Medulla oblongata (tissue), 1 donor: ENCODE results near the gene MAN1A1.

ENCODE experiments used
- DNase-seq: peaks from one replicate; pipeline ENCODE4 v3.0.0-alpha.2; 2015; ENCODE audit errors: extremely low spot score

The MAN1A1 gene

GRCh38 chr6:119145111-119145510, 204.4 kb downstream of the MAN1A1 start:
- DNase-seq = no peak

- DNase-seq = no peak
These were observed 206.9 kb downstream of the MAN1A1 start for GRCh38 chr6:119142637-119143036.

DNA sequence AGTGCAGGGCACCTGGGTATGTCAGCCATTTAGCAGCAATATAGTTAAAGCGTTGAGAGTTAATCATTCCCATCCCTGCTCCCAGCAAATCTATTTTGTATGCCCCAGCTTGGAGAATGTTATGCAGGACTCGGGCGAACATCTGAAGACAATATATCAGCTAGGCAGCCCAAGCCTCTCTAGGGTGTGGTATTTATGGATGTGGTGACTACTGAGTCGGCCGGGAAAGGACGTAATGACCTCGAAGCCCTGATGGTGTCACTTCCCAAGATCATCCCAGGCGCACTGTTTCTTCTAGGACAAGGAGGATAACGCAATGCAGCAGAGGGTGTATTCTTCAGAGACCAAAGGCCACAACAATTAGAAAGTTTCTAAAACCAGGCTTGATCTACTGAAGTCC, 207.5 kb downstream of the MAN1A1 start:
- no peak for DNase-seq

DNA sequence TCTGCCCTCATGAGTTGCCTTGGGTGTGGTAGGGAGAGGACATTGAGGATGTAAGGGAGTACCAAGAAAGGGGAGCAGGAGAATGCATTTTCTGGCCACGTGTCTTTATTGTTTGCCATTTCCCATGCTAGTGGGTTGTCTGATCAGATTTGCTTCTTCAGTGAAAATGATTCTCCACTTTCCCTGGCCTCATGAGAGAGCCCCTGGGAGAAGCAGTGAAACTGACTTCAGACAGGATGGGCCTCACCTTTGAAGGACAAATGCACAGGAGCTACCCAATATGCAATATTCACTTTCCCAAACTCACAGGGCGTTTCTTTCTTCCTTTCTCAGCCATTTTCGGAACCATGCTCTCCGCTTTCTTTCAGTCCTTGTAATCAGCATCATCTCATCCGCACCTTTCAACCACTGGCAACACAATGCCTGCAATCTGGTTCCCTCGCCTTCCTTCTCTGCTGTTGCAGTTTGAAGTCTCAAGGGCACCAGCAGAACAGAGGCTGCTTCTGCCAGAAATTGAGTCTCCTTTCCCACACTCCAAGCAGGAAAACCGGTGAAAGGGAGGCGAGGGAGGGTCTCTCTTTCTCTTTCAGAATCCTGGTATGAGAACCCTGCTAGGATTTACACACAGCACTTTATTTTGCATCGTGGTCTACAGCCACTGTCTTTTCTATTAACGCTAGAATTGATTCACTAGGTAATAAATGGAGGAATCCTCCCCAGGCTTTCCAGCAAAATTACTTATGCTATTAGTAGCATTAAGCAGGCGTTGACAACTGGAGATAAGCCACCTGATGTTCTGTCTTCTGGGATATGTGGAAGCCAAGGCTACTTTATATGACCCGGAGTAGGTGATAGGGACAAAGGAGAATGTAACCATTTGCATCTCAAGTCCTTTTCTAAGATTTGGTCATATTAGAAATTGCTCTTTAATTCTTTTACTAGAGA, 209.1 kb downstream of the MAN1A1 start:
- DNase-seq = no peak

DNA sequence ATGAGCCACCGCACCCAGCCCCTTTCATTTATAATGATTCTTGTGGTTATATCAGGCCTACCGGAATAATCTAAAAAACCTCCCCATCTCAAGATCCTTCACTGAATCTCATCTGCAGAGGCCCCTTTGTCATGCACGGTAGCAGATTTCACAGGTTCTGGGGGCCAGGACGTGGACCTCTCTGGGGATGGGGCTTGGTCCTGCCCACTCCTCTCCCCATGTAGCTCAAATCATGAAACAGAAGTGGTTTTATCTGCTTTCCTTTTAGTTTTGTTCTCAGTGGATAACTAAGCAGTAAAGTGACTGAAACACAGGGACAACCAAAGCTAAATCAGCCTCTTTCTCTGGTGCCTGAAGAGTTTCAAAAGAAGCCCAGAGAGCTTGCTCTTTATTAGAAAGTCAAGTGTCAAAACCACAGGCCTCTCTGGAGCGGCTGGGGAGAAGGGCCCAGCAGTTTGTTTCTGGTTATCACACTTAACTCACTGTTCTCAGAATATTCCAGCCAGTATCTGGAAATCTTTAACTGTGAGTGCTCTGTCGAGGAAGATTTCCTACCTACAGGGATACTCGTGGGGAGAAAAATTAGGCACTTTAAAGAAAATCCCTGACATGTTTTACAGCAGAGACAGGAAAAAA, 210.5 kb downstream of the MAN1A1 start:
- no peak for DNase-seq

DNA sequence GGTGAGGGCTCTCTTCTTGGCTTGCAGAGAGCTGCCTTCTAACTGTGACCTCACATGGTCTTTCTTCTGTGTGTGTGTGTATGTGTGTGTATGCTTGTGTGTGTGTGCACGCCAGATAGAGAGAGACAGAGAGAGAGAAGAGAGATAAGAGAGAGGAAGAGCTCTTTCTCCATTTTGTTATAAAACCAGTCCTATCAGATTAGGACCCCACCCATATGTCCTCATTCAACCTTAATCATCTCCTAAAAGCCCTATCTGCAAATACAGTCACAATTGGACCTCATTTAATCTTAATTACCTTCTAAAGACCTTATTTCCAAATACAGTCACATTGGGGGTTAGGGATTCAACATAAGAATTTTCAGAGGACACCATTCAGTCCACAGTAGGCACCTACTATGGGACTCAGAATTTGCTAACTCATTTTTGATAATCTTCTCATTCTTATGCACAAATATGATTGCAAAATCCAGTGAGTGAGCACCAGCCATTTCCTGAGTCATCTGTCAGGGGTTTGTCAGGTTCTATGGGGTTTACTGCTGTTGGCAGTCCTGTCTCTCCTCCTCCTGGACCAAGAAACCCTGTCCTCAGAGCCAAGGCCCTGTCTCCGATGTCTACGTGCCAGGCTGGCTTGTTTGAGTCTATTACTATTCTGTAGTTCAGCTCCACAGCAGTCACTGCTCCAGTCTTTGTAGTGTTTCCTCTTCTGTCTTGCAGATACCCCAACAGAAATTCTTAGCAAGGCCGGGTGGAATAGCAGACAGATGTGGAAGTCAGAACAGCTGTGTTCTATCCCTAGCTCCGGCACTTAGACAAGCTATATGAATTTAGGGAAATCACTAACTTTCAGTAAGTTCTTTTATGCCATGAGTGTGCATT, 212.1 kb downstream of the MAN1A1 start:
- no peak for DNase-seq

DNA sequence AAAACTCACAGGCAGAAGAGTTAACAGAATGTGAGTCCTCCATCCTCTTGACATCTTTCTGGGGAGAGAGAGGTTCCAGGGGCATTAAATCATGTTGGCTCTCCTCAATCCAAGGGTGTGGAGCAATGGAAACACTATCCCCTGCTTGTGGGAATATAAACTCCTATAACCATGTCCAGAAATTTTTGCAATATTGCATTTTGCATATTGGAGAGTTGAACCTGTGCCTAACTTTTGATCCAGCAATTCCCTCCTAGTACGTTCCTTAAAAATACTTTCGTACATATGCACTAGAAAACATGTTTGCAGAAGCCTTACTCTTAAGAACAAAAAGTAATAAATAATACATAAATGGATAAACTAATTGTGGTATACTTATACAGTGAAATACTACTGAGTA, 214.8 kb downstream of the MAN1A1 start:
- DNase-seq = no peak

- DNase-seq = no peak
These were observed 216.2 kb downstream of the MAN1A1 start for GRCh38 chr6:119133400-119133799.

- DNase-seq = no peak
These were observed 217.1 kb downstream of the MAN1A1 start for GRCh38 chr6:119132261-119132981.

- no peak for DNase-seq
These were observed 219.5 kb downstream of the MAN1A1 start for GRCh38 chr6:119129968-119130484.

GRCh38 chr6:119129148-119129967, 220.2 kb downstream of the MAN1A1 start:
- DNase-seq = peak; percentile 86

DNA sequence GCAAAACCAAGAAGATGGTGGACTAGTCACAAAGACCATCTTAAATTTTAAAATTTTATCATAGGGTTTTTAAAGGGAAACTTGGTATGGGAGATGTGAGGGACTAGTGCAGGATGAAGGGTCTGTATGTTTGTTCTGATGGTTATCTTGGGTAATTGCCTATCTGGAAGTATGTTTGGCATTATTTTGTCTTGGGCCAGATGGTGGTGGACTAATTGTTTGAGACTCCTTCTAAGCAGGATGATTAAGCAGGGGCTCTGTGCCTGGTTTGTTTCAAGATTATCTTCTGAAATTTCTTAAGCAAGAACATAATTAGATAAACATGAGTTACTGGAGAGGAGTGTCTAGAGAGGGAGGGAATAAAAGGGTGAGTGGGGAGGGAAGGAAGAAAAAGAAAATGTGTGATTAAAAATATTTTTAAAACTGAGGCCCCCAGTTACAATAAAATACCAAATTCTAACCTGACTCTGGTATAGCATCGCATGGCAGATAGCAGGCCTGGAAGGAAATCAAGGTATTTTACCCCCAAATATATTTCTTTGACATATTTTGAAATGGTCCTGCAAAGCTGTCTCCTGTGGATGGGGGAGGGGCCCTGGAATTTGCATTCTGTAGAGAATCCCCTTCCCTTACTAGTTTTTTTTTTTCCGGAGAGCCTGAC, 221.2 kb downstream of the MAN1A1 start:
- no peak for DNase-seq

GRCh38 chr6:119127627-119128026, 221.9 kb downstream of the MAN1A1 start:
- no peak for DNase-seq
